ENCODE measurements around the gene FAM227B.

DNA sequence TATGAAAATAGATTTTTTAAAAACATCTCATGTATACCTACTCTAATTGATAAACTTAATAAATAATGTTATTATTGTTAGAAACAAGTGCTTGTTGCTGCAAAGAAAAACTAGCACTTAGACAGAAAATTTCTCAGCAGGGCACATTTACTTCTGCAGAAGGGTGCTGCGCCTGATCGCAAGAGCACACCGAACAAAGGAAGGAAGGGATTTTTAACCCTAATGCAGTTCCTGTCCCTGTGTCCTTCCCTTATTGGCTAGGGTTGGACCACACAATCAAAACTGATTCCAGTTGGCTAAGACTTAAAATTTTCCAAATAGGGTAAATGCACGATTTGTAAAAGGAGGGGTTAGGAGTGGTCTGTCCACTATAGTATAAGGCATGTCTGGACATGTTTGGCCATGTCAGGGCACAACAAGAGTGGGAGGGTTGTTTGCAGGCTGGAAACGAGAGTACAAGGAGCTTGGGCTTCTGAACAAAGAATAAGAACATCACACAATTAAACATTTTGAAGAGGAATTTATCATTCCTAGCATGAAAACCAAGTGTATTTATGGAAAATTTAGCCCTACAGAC, 4.9 kb upstream of the FAM227B start:
- TF ChIP-seq POLR2AphosphoS5 (IDR thresholded peaks at IDR 0.05) (no peak), CTCF (IDR thresholded peaks at IDR 0.05) (no peak)
